ENCODE results near the gene TOR1A.

DNA sequence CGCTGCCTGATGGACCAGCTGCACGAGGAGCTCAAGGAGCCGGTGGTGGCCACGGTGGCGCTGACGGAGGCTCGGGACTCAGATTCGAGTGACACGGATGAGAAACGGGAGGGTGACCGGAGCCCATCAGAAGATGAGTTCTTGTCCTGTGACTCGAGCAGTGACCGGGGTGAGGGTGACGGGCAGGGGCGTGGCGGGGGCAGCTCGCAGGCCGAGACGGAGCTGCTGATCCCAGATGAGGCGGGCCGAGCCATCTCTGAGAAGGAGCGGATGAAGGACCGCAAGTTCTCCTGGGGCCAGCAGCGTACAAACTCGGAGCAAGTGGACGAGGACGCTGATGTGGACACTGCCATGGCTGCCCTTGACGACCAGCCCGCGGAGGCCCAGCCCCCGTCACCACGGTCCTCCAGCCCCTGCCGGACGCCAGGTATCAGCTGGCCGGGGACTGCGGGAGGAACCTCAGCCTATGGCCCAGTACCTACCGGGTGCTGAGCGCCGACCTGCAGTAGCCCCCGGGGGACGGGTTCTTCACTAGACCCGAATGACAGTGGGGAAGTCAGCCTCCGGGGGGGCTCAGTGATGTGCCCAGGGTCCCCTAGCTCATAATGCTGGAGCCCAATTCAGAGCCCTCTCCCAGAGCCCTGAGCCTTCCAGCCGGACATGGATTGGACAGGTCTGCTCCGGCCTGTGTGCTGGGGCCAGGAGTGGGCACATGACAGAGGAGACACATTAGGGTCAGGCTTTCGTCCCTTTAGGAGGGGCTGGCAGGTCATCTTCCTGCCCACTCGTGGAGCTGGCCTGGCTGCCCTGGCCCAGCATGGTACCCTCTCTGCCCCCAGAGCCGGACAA lies 44.3 kb upstream of the TOR1A start:
- TF ChIP-seq EZH2 (IDR thresholded peaks at IDR 0.05; ENCODE audit: insufficient read depth, poor library complexity, severe bottlenecking) (no peak), EZH2phosphoT487 (IDR thresholded peaks at IDR 0.05; ENCODE audit: insufficient read depth, low read depth) (no peak)
